AG08395 (cell line): ENCODE data around the gene PIGR.
A peak's percentile ranks its signal among the peaks of the same experiment; 100 is the strongest.

Experiments
- DNase-seq: peaks from one replicate; pipeline ENCODE4 v3.0.0; 2012; ENCODE audit warnings: mixed read lengths, low spot score

Gene PIGR, protein sequence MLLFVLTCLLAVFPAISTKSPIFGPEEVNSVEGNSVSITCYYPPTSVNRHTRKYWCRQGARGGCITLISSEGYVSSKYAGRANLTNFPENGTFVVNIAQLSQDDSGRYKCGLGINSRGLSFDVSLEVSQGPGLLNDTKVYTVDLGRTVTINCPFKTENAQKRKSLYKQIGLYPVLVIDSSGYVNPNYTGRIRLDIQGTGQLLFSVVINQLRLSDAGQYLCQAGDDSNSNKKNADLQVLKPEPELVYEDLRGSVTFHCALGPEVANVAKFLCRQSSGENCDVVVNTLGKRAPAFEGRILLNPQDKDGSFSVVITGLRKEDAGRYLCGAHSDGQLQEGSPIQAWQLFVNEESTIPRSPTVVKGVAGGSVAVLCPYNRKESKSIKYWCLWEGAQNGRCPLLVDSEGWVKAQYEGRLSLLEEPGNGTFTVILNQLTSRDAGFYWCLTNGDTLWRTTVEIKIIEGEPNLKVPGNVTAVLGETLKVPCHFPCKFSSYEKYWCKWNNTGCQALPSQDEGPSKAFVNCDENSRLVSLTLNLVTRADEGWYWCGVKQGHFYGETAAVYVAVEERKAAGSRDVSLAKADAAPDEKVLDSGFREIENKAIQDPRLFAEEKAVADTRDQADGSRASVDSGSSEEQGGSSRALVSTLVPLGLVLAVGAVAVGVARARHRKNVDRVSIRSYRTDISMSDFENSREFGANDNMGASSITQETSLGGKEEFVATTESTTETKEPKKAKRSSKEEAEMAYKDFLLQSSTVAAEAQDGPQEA

DNA sequence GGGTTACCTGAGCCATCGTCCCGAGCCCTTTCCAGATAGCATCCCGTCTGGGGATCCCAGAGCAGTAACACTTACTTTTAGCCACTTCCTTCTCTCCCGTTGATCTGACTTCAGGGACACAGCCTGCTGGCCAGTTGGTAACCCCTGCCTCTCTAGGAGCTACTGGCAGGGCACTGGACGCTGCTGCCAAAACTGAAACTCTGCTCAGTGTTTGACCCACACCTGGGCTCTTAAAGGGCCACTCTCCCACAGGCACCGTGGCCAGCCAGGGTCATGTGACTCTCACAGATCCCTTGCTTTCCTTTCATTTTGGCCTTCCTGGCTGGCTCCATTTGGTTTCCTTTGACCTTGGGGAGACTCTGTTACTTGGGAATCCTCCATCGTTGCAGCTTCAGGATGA, at the start of gene PIGR:
PIGR (minus strand) TSS at position 206 of the 400 bp plus-strand sequence. CDS start 5,935 bp downstream, outside the sequence.
- no peak for DNase-seq

DNA sequence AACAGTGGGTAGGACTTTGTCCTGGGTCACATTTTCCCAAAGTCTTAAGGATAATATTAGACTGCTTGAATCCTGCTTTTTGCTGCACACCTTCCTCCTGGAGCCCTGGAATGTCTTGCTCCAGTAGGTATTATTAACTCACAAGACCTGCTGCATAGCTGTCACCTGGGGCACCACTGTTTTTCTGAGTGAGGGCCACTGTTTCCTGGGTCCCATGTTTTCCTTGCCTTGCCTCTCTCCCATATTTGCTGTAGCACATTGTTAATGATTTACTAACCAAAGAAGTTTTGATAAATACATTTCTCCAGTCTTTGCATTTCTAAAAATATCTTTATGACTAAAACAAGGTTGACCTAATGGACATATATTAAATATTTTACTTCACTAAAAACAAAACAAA, 46.5 kb upstream of the PIGR start:
- DNase-seq: no peak

DNA sequence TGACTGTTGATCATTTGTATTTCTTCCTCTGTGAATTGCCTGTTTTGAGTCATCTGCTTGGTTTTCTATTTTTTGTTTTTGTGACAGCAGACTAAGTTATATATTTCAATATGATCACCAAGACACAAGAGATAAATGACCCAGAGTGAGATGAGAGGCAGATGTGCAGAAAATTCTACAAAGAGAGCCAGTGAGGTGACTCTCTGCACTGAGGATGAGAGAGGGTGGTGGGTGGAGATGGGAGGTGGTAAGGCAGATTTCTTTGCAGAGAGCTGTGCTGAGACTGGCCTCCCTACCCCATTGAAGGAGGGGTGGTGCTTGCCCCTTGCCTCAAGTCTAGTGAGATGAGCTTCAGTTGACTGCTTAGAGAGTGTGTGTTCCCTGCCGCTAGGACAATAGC, 41.6 kb upstream of the PIGR start:
- no peak for DNase-seq

DNA sequence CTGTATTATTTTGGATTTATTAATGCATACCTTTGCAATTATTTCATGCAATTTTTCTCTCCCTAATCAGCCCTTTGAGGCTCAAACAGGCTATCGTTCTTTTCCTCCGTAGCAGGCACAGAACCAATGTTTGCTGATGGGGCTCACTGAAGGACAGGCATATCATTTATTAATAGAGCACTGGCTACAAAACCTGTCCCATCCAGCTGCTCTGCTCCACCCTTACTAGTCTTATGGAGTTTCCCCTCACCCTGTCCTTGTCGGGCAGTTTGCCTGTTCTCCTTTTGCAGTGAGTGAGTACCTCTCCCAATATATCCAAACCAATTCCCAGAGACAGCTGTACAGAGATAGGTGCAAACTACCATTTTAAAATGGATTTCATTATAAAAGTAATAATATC, 40.6 kb upstream of the PIGR start:
- DNase-seq: no peak

DNA sequence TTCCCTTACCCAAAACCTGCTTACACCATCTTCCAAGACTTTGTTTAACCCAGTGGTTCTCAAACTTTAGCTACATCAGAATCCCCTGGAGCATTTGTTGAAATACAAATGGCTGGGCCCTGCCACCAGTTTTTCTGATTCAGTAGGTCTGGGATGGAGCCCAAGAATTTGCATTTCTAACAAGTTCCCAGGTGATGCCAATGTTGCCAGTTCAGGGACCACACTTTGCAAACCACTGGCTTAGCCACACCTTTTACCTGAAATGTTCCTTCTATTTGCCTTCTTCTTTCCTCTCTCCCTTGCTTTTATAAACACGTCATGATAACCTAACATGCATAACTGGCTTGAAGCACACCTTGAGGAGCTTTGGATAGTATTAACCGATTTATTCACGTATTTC, 40.1 kb upstream of the PIGR start:
- no peak for DNase-seq

DNA sequence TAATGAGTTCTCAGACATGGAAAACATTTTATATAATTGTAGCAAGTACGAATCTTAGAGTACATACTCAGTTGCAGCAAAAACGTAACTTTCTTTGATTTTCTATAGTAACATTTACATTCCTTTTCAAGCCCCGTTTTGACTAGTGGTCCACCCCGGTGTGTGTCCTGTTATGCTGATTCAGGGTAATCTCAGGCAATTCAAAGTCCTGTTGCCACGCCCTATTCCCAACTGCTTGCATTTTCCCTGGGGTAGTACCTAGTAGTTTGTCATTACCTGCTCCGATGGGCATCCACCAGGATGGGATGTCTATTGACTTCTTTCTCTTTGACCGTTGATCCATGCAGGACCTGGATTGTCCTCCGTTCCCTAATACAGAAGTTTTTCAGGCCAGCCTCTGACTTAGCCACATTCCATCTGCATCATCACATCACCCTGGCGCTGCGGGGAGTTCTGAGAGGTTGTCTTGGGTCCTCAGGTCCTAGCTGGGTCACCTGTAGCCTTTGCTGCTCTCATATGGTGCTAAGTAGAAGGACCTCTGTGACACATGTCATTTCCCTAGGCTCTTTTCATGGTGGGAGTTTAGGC, 39.0 kb upstream of the PIGR start:
- no peak for DNase-seq

DNA sequence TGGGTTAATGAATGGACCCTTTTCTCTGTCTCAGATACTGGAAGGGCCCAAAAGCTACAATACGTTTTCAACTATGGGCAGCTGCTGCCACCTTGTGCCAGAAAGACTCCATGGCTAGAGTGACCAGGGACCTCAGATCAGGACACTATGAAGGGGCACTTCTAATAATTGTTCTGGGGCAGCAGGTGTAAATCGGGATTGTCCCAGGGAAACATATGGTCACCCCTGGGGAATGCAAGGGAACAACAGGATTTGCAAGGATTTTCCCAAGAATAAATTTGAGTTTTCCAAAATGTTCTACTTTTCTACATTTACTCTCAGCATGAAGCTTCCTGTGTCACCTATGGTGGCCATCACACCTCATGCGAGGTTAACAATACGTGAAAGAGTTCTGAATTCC, 36.0 kb upstream of the PIGR start:
- peak; percentile 81 for DNase-seq

DNA sequence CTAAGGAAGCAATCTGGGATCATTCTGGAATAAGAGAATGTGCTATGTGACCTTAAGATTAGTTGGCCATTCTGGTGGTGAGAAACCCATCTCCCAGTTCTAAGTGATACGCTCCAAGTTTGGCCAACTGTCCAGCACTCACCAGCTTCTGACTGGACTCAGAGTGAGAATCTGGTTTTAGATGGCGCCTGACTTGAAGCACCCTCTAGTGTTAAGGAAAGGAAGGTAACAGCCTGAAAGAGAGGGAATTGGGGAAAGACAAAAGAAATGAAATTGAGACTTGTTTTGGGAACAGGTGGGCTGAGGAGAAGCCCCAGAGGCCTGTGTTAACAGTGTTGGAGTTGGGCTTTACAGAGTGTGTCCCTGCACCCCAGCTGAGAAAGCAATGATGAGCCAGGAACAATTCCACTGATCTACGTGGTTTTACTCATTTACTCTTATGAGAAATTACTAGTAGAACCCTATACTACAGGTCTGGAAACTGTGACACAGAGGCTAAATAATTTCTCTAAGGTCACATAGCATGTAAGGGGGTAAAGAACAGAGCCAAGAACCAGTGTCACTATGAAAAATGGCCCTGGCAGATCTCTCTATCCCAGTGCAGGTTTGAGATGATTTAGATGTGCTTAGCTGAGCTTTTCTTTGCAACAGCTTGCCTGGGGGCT, 33.2 kb upstream of the PIGR start:
- peak; percentile 41 for DNase-seq

DNA sequence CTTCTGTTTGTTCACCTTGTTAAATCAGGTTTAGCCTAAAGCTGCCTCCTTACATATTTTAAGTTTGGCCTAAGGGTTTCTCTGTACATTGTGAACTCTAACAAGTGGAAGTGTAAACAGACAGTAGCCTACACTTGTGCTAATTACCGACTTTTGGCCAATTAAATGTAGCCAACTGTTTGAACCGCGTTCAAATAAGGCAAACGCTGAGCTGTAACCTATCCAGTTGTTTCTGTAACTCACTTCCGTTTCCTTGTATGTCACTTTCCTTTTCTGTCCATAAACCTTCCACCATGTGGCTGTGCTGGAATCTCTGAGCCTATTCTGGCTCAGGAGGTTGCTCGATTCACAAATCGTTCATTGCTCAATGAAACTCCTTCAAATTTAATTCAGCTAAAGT, 32.0 kb upstream of the PIGR start:
- DNase-seq: no peak

DNA sequence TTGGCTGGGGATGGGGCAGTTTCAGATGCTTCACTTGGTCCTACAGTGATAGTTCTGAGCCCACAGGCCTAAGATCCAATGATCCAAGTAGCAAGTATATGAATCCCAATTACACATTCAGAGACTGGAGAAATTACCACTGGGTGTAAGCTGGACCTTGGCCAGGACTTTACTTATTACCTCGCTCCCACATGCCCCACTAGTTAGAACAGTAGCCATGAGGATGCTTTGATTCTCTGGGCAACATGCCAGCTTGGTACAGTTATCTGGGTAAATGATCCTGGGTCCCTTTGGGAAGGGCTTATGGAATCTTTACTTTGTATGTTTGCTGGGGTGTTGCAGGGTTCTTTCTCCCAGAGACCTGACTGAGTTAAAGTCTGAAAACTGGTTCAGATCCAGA, 29.0 kb upstream of the PIGR start:
- DNase-seq: no peak

DNA sequence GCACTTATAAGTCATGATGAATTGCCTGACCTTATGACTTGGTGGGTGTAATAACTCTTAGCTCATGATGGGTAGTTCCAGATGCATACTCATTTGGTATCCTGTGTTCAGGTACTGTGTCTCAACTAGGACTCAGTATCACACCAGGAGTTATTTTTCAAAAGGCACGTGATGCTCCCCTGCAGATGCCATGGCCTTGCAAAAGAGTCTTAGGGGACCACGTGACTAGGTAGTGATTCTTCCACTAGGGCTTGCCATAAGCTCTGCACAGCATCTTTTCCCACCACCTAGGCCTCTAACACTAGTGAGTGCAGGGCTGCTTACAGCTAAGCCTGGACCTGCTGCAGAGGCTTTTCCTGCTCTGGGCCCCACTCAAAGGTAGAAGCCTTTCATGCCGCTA, 27.9 kb upstream of the PIGR start:
- DNase-seq: no peak

DNA sequence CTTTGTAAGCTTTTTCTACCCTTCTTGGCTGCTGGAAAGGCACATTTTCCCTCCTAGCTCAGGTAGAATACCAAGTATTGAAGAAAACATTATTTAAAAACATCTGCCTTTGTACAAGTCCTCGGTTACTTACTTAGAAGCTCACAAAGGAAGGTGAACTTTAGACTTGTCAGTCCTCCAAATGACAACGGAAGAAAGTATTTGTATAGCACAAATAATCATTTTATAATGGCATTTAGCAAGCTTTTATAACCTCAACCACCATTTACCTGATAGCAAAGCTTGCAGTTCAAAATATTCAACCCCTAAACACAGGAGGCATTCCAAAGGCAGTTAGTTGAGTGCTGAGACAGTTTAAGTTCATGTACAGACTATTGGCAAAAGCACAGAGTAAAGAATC, 26.5 kb upstream of the PIGR start:
- DNase-seq: no peak

DNA sequence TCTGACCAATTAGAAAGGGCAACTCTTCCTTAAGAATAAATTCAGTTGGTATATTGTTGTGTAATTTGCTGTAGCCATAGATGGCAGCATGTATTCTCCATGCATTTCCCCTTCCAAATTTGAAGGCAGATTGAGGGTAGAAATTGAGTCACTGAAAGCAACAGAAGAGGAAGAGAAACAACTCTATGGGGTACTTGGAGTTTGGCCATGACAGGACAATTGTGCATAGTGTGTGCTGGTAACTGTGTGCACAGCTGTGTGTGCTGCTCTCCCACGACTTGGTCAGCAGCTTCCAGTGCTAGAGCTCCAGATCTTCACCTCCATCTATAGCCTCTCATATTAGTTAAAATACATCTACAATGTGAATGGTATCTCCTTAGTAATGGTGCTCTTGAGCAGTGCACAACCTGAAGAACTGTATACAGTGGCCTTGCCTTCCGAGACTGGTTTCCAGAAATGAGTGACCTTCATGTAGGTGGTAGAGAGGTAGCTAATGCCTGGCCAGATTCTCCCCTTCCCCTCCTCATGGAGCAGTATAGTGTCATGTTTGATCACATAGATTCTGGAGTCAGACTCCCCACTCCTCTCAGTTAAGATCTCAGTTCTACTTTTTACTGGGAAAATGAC, 24.9 kb upstream of the PIGR start:
- DNase-seq: no peak

DNA sequence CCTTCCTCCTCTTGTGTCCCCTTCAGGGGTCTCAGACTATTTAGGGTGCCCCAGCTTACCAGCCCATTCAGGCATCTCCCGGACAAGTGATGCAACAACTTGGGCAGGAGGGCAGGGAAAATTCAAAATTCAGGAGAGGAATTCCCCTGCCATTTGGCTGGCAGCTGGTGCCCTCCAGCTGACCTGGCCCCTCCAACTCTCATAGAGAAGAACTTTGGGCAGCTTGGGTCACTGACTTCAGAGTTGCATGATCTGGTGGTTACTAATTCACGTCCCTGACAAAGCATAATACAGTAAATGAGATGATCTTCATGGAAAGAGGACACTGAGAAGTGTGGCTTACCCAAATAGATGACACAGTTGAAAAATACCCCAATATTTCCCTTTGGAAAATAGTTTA, 24.2 kb upstream of the PIGR start, which contains the start of gene FCAMR:
FCAMR (minus strand) TSS at position 15 of the 400 bp plus-strand sequence. CDS start 335 bp downstream, outside the sequence.
- DNase-seq: no peak

DNA sequence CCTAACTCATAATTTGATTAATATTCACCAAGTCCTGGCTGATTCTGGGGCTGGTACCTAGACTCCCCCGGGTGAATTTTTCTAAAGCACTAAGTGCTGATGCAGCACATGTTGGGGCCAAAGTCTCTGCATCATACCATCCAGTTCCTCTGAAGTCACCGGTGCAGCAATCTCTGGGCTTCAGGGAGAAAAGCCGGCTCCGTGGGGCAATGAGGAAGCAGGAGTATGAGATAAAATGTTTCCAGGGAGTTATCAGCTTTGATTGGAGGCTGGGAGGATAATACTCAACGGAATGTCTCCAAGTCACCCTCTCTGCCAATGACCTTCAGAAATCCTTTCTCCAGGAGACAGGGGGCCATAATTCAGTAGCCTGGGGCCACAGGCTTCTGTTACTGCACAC, 22.8 kb upstream of the PIGR start:
- DNase-seq: no peak

DNA sequence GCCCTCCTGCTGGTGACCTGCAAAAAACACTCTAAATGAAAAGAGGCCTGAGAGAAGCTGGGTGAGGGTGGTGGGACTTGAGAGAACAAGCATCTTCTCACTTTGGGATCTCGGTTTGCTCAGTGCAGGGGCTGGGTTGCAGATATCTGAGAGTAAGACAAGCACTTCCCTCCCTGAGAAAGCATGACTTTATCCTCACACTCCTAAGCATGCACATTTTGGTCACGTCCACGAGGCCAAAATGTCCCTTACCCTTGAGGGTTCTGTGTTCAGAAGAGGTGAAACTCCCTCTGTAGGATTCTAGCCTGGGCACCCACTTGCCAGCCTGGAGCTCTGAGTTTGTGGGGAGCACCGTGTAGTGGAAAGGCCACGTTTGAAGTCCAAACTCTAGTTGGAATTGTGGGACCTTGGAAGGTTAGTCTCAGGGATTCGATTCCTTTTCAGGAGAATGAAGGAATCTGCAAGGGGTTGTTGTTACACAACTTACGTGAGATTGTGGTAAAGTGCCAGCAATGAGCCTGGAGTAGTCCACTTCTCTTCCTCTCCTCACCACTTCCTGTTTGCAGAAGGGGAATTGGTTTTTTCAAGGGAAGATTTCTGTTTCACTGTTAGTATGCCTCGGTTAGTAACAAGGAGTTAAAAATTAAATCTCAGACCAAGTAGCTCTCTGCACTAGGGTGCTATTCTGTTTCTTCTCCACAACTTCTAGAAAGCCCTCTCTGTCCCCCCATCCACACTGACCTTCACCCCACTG, 21.0 kb upstream of the PIGR start:
- DNase-seq: peak; percentile 45

DNA sequence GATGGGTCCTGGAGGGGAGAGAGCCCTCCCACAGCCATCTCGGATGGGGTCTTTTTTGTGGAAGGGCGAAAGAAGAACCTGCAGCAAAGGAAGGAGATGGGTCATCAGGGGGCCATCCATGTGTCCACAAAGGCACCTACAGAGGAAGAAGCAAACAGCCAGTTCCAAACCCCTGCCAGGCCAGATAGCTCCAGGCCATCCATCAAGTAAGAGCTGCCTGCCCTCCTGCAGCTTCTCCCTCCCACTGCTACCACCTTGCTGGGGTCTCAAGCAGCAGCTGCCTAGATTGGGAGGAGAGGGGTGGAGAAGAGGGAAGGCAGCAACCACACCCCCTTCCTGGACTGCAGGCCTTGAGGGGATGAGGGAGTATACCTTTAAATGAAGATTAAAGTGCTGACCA, 19.5 kb upstream of the PIGR start:
- DNase-seq: no peak

DNA sequence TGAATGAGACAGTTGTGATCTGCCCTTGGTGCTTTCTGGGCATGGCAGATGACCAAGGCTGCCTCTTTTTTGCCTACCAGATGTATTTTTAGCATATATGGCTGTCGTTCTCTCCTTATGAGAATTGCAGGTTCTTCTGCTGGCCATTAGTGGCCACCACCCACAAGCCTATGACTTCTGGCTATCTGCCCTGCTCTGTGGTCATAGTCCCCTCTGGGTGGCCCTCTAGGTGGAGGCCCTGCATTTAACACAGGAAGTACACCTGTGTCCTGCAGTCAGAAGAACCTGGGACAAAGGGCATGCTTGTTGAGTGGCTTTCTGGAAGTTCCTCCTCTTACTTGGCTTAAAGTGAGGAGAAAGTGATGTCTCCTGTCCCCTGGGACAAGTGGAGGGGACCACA, 17.5 kb upstream of the PIGR start:
- DNase-seq: no peak

DNA sequence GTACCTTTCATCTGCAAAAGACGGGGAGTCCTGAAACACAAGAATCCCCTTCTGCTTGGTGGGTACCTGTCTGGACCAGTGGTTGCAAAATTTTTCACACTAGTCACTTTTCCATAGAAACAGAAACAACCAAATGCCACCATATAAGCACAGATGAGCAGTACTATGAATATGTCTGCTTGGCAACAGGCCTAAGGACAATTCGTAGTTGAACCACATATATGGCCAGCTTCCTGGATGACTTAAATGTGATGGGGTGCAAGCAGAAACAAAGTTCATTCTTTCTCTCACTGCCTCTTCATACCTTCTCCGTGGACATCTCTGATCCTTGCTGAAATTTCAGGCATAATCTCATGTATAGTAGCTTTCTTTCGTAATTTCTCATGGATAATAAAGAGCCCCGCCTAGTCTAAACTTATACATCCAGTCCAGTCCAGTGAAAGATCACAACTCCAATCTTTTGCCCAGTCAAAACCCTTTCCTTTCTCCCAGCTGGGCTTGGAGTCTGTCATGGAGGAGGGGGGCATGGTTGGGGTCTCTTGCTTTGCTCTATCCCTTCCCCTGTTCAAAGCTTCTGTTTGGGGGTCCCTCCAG, 16.9 kb upstream of the PIGR start:
- no peak for DNase-seq

DNA sequence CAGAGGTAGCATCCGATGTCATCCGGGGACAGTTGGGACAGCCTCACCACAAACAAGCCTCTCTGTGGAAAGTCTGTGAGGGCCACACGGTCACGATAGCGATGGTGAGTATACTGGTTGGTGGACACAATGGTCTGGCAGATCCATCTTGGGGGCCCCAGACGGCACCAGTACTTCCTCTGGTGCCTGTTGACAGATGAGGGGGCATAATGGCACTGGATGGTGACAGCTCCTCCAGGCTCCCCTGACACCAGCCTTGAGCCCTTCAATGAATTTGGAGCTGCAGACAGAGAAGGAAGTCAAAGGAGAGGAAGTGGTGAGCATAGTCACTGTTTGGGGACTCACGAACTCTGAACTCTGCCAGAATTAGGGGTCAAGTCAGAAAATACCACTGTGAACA, 16.0 kb upstream of the PIGR start:
- no peak for DNase-seq

DNA sequence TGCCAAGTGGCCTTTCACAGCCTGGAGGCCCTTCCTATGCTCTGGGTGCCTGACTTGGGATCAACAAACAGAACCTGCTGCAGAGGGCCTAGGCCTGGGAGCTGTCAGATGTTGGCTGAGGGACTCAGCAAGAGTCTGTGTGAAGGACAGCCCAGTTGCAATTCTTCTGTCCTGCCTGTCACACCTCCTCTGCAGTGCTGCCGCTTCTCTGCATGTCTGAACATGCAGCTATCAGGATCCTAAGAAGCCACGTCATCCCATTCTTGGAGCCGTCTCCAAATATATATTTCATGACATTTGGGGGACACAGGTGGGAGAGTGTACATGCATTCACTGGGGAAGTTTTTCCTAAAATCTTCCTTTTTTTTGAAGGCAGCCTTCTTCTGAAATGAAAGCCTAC, 15.4 kb upstream of the PIGR start:
- DNase-seq: no peak
